Measurements from ENCODE around the gene QSOX2.
"Not testable (repeated sequence)": the region's sequence is repeated elsewhere in the genome, so short reads cannot be mapped to it uniquely, and the experiment has no call there.

Gene QSOX2

GRCh38 chr9:136267261-136268111 lies 21.9 kb upstream of the QSOX2 start:
- ChIA-PET POLR2A (interaction anchor here (0.6 to 1.0 kb wide), 2 partner anchors 8 to 11 kb away, joined by 3 to 4 read pairs; no protein-coding TSS in a partner anchor), CTCF (interaction anchor here (0.7 to 4.6 kb wide), 14 partner anchors 9 to 145 kb away, joined by 3 to 26 read pairs (median 4); no protein-coding TSS in a partner anchor)
- TF ChIP-seq, protein P1, sequence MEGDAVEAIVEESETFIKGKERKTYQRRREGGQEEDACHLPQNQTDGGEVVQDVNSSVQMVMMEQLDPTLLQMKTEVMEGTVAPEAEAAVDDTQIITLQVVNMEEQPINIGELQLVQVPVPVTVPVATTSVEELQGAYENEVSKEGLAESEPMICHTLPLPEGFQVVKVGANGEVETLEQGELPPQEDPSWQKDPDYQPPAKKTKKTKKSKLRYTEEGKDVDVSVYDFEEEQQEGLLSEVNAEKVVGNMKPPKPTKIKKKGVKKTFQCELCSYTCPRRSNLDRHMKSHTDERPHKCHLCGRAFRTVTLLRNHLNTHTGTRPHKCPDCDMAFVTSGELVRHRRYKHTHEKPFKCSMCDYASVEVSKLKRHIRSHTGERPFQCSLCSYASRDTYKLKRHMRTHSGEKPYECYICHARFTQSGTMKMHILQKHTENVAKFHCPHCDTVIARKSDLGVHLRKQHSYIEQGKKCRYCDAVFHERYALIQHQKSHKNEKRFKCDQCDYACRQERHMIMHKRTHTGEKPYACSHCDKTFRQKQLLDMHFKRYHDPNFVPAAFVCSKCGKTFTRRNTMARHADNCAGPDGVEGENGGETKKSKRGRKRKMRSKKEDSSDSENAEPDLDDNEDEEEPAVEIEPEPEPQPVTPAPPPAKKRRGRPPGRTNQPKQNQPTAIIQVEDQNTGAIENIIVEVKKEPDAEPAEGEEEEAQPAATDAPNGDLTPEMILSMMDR (IDR thresholded peaks at IDR 0.05; ENCODE audit: control extremely low read depth, extremely low read depth, low read depth, missing control alignments), result peak; percentile 56
- DNase-seq (ENCODE audit: extremely low spot score), result peak; percentile 99

GRCh38 chr9:136266641-136267040 lies 21.0 kb upstream of the QSOX2 start:
- POLR2A ChIA-PET, result interaction anchor here (0.6 to 1.0 kb wide), 2 partner anchors 9 to 12 kb away, joined by 3 to 4 read pairs; no protein-coding TSS in a partner anchor
- CTCF ChIA-PET, result interaction anchor here (0.7 to 4.6 kb wide), 9 partner anchors 8 to 99 kb away, joined by 3 to 26 read pairs (median 6); no protein-coding TSS in a partner anchor
- not testable (repeated sequence) for DNase-seq (ENCODE audit: extremely low spot score)

DNA sequence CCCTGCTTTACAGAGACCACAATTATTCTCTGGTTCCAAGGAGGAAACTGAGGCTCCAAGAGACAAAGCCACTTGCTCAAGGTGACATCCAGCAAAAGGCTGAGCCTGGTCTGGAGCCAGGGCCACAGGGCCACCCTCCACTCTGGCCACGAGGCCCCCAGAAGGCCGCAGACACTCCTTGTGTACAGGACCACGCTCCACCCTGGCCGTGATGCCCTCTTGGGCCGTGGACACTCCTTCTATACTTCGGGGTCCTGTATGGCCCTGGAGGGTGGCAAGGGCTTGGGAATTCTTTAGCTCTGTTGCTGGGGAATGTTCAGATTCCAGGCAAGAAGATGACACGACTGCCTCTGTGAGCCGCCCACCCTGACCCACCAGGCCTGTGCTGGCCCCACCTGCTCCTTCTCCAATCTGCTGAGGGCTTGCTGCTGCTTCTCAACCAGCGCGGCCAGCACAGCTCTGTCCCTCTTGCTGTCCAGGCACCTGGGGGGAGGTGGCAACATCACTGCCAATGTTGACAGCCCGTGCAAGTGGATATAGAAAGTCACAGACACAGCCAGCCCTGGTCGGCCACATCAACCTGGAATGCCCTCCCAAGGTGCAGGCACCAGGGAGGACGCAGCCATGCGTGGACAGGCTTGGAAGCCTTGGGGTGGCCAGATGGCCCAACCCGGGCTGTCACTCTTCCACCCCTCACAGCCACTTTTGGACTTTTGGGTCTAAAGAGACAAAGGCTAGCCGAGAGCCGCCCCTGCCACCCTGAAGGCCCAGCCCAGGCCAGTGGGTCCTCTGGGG lies 20.1 kb upstream of the QSOX2 start:
- DNase-seq (ENCODE audit: extremely low spot score), result no peak
- POLR2A ChIA-PET, result no interaction called here
- TF ChIP-seq, protein P1 (IDR thresholded peaks at IDR 0.05; ENCODE audit: control extremely low read depth, extremely low read depth, low read depth, missing control alignments), result no peak
- CTCF ChIA-PET, result interaction anchor here (1.6 to 4.6 kb wide), 2 partner anchors 18 to 21 kb away, joined by 4 to 23 read pairs; no protein-coding TSS in a partner anchor

DNA sequence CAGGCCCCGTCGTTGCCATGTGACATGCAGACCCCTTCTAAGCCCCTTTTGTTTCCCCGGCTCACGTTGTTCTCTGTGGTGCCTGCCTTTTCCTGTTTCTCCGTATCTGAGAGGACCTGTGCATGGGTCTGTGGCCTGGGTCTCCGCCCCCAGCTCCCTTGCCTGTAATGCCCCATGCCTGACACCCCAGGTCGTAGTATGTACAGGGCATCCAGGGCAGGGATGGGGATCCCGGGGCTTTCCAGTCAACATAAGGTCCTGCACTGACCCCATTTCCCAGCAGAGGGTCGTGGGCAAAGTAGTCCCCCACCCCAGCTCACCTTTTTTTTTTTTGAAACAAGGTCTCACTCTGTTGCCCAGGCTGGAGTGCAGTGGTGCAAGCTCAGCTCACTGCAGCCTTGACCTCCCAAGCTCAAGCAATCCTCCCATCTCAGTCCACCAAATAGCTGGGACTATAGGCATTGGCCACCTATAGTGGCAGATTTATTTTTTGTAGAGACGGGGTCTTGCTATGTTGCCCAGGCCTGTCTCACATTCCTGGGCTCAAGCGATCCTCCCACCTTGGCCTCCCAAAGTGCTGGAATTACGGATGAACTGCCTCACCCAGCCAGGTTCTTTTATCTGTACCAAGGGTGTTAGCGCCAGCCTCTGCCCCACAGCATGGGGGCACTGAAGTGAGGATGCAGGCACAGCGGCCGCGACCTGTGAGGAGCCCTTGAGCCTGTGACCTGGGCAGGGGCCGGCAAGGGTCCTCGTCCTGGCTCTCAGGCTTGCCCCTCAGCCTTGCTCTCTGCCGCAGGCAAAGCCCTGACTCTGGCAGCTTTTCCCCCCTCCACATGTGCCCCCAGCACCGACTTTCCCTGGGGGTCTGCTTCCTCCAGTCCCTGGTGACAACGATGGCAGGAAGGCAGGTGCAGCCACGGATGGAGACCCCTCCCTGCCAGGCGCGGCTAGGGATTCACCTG lies 19.1 kb upstream of the QSOX2 start:
- TF ChIP-seq, protein P1 (IDR thresholded peaks at IDR 0.05; ENCODE audit: control extremely low read depth, extremely low read depth, low read depth, missing control alignments), result no peak
- ChIA-PET CTCF (interaction anchor here (0.9 to 4.6 kb wide), 4 partner anchors 10 to 94 kb away, joined by 3 to 23 read pairs (median 4); no protein-coding TSS in a partner anchor), POLR2A (no interaction called here)
- DNase-seq (ENCODE audit: extremely low spot score), result no peak

DNA sequence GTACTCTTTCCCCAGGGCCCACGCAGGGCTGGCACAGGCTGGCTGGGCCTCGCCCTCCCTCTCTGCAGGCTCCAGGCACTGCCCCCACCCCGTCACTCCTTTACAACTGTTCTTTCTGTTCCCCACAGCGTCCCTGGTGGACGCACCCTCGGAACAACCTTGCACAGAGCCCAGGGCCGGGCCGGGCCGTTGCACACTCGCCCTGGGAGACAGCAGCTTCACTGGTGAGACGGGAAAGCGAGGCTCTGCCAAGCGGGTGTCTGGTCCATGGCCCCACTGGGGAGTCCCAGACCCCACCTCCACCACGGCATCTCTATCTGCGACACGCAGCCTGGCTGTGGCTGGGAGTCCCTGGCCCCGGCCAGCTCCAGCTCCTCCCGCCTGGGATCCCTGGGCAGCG lies 18.4 kb upstream of the QSOX2 start:
- no peak for DNase-seq (ENCODE audit: extremely low spot score)
- CTCF ChIA-PET, result interaction anchor here (0.9 to 1.0 kb wide), 2 partner anchors 10 to 93 kb away, joined by 3 read pairs; no protein-coding TSS in a partner anchor

GRCh38 chr9:136262671-136263178 lies 17.1 kb upstream of the QSOX2 start:
- TF ChIP-seq, protein P1 (IDR thresholded peaks at IDR 0.05; ENCODE audit: control extremely low read depth, extremely low read depth, low read depth, missing control alignments), result no peak
- DNase-seq (ENCODE audit: extremely low spot score), result no peak
- ChIA-PET CTCF (interaction anchor here (0.8 to 2.4 kb wide), 3 partner anchors 12 to 48 kb away, joined by 3 to 6 read pairs (median 3); no protein-coding TSS in a partner anchor), POLR2A (no interaction called here)

More for the DNA sequence above, 18.4 kb upstream of the QSOX2 start:
- POLR2A ChIA-PET, result no interaction called here
- TF ChIP-seq, protein P1 (IDR thresholded peaks at IDR 0.05; ENCODE audit: control extremely low read depth, extremely low read depth, low read depth, missing control alignments), result no peak

Measured in GM10248 (cell line).